A673 (cell line): ENCODE data around the gene PIK3IP1. TPM values are rescaled to one million over a fixed set of nuclear protein-coding genes. Genes with fewer than 3 reads are reported as not detected.
"Not testable (repeated sequence)": the region's sequence is repeated elsewhere in the genome, so short reads cannot be mapped to it uniquely, and the experiment has no call there.

Experiments
- BruUV-seq: library from RNA; stranded (reverse); fragments of 400-500 nt; replicated peaks from 2 replicates; lab custom pipeline; 2021; lab: Mats Ljungman, UMichigan
- CTCF ChIA-PET: fragments of 300-600 bp; sonication (Branson Sonifier 250); formaldehyde crosslinking; loops from one replicate; lab custom pipeline; 2022; ENCODE audit warnings: antibody characterized with exemption; lab: Charles Lee
- POLR2A ChIA-PET: fragments of 300-600 bp; sonication (Branson Sonifier 250); formaldehyde crosslinking; loops from one replicate; lab custom pipeline; 2022; ENCODE audit warnings: antibody characterized with exemption; ENCODE audit not compliant: low non-redundant PET; lab: Charles Lee
- DNase-seq: peaks from one replicate; pipeline ENCODE4 v3.0.0-alpha.2; 2015; ENCODE audit warnings: low spot score
- H3K27ac ChIP-seq: fragments of 200-600 bp; sonication (generic); 2 replicates; pipeline ENCODE4 v1.5.1; 2016; ENCODE audit warnings: mixed run types, low read depth, mild to moderate bottlenecking, mixed read lengths, antibody characterized with exemption, low read length; ENCODE audit not compliant: poor library complexity, severe bottlenecking
- H3K27me3 ChIP-seq: fragments of 200-600 bp; sonication (generic); replicated peaks from 2 replicates; pipeline ENCODE4 v1.6.1; 2017; ENCODE audit warnings: mixed run types, low read depth, mild to moderate bottlenecking, mixed read lengths, antibody characterized with exemption, low read length; ENCODE audit not compliant: insufficient read depth, poor library complexity
- H3K36me3 ChIP-seq: fragments of 200-600 bp; sonication (generic); 2 replicates; pipeline ENCODE4 v1.6.1; 2016; ENCODE audit warnings: mixed run types, mild to moderate bottlenecking, mixed read lengths, antibody characterized with exemption, low read length; ENCODE audit not compliant: insufficient read depth, poor library complexity, severe bottlenecking
- H3K4me1 ChIP-seq: fragments of 200-600 bp; sonication (generic); 2 replicates; pipeline ENCODE4 v1.6.1; 2017; ENCODE audit warnings: mixed run types, mild to moderate bottlenecking, mixed read lengths, antibody characterized with exemption, low read length; ENCODE audit not compliant: insufficient read depth, poor library complexity, severe bottlenecking
- H3K4me3 ChIP-seq: fragments of 200-600 bp; sonication (generic); 2 replicates; pipeline ENCODE4 v1.5.1; 2016; ENCODE audit warnings: low read depth, mixed run types, mild to moderate bottlenecking, mixed read lengths, low read length; ENCODE audit not compliant: poor library complexity, severe bottlenecking
- H3K9me3 ChIP-seq: fragments of 200-600 bp; sonication (generic); 2 replicates; pipeline ENCODE4 v1.6.1; 2016; ENCODE audit warnings: mixed run types, low read depth, mild to moderate bottlenecking, mixed read lengths, antibody characterized with exemption, low read length; ENCODE audit not compliant: poor library complexity, severe bottlenecking
- CTCF ChIP-seq: fragments of 300-800, 200-600 bp; sonication (generic); conservative IDR thresholded peaks from 2 replicates; pipeline ENCODE4 v1.5.1; 2017; ENCODE audit warnings: low read depth, mild to moderate bottlenecking, antibody characterized with exemption, low read length, moderate library complexity, mixed read lengths
- EZH2 ChIP-seq: fragments of 200-600 bp; sonication (generic); IDR thresholded peaks from 2 replicates; pipeline ENCODE4 v1.6.1; 2017; ENCODE audit warnings: borderline replicate concordance, low read depth, mild to moderate bottlenecking, mixed read lengths, antibody characterized with exemption, low read length; ENCODE audit not compliant: poor library complexity, severe bottlenecking
- intact Hi-C: fragments of 100-400 bp; cut with micrococcal nuclease; formaldehyde crosslinking; loops from one replicate; pipeline ENCODE4 v1.10.0; 2022; ENCODE audit not compliant: unreplicated experiment
- total RNA-seq: library from RNA; stranded (reverse); gene quantifications from 2 replicates; pipeline ENCODE4 v1.2.3, GENCODE V29; 2021

Gene PIK3IP1
- total RNA-seq, 1 experiment from 2014 or later = 0.24 TPM

- intact Hi-C loops = no loop called here
- Histone ChIP-seq H3K27me3 (no peaks in the 10 kb centered on the region), H3K27ac (no peak overlapping the region), H3K4me1 (peaks cover 11% of the 10 kb centered on the region), H3K4me3 (no peak overlapping the region), H3K9me3 (no peaks in the 10 kb centered on the region), H3K36me3 (no peaks in the 10 kb centered on the region)
- BruUV-seq = no TSS peak
- POLR2A ChIA-PET = no interaction called here
- TF ChIP-seq EZH2 = no peak
- TF ChIP-seq CTCF = no peak
- CTCF ChIA-PET = no interaction called here
- no peak for DNase-seq
Measured at GRCh38 chr22:31241200-31241599, 51.1 kb downstream of the PIK3IP1 start.

- ChIA-PET CTCF (interaction anchor here (0.6 kb wide), 1 partner anchor 705 kb away, joined by 4 read pairs; no protein-coding TSS in a partner anchor), POLR2A (no interaction called here)
- H3K27me3 ChIP-seq = no peaks in the 10 kb centered on the region
- no peak for TF ChIP-seq EZH2
- TF ChIP-seq CTCF = no peak
- H3K4me1 ChIP-seq = peaks cover 11% of the 10 kb centered on the region
- intact Hi-C loops = no loop called here
- no peaks in the 10 kb centered on the region for H3K9me3 ChIP-seq
- no peak for DNase-seq
- no peak overlapping the region for H3K27ac ChIP-seq
- H3K4me3 ChIP-seq = no peak overlapping the region
- BruUV-seq = no TSS peak
- no peaks in the 10 kb centered on the region for H3K36me3 ChIP-seq
Measured at GRCh38 chr22:31239771-31240370, 52.4 kb downstream of the PIK3IP1 start.

- no TSS peak for BruUV-seq
- Histone ChIP-seq H3K36me3 (no peaks in the 10 kb centered on the region), H3K4me3 (no peak overlapping the region), H3K9me3 (no peaks in the 10 kb centered on the region), H3K27ac (no peak overlapping the region), H3K4me1 (no peaks in the 10 kb centered on the region), H3K27me3 (no peaks in the 10 kb centered on the region)
- ChIA-PET CTCF (no interaction called here), POLR2A (no interaction called here)
- intact Hi-C loops = no loop called here
- no peak for DNase-seq
- TF ChIP-seq CTCF (no peak), EZH2 (no peak)
Measured at GRCh38 chr22:31238057-31238456, 54.2 kb downstream of the PIK3IP1 start.

- DNase-seq, CTCF ChIA-PET, H3K36me3 ChIP-seq, H3K4me1 ChIP-seq, H3K27me3 ChIP-seq, H3K4me3 ChIP-seq, intact Hi-C loops, H3K27ac ChIP-seq, BruUV-seq, H3K9me3 ChIP-seq: not testable (repeated sequence)
- POLR2A ChIA-PET = interaction anchor here (0.6 kb wide), 1 partner anchor 8 kb away, joined by 5 read pairs; no protein-coding TSS in a partner anchor
Measured at GRCh38 chr22:31236044-31236443, 56.2 kb downstream of the PIK3IP1 start.
